Progenitor cell of endocrine pancreas (in vitro differentiated cells): ENCODE measurements around the gene TOP3B. TPM values are rescaled to one million over a fixed set of nuclear protein-coding genes. Genes with fewer than 3 reads are reported as not detected.

Source experiments
- DNase-seq: peaks from one replicate; pipeline ENCODE4 v3.0.0; 2021; ENCODE audit warnings: low spot score; ENCODE audit not compliant: unreplicated experiment
- H3K27ac Mint-ChIP-seq: 2 replicates; pipeline ENCODE4 v1.8.0; 2021; ENCODE audit warnings: mild to moderate bottlenecking, moderate library complexity, mixed read lengths
- H3K27me3 Mint-ChIP-seq: 2 replicates; pipeline ENCODE4 v1.8.0; 2021; ENCODE audit warnings: mixed read lengths
- H3K36me3 Mint-ChIP-seq: 2 replicates; pipeline ENCODE4 v1.8.0; 2022; ENCODE audit warnings: mixed read lengths; ENCODE audit not compliant: insufficient read depth
- H3K4me1 Mint-ChIP-seq: 2 replicates; pipeline ENCODE4 v1.8.0; 2021; ENCODE audit warnings: low read depth, mixed read lengths
- H3K4me3 Mint-ChIP-seq: 2 replicates; pipeline ENCODE4 v1.8.0; 2021; ENCODE audit warnings: low read depth, mild to moderate bottlenecking, moderate library complexity, mixed read lengths
- H3K9me3 Mint-ChIP-seq: 2 replicates; pipeline ENCODE4 v1.8.0; 2021; ENCODE audit warnings: low read depth, mixed read lengths
- total RNA-seq: library from RNA; stranded (reverse); gene quantifications from 2 replicates; pipeline ENCODE4 v1.2.1, GENCODE V29; 2021
- TF ChIP-seq, protein P1 (sequence below): fragments of 200-600 bp; sonication (generic); IDR thresholded peaks from one replicate; pipeline ENCODE4 v1.5.0; 2021; ENCODE audit warnings: antibody characterized with exemption, mild to moderate bottlenecking; ENCODE audit not compliant: unreplicated experiment

The TOP3B gene
- total RNA-seq, 1 donor from 2014 or later = 83.3 TPM

DNA sequence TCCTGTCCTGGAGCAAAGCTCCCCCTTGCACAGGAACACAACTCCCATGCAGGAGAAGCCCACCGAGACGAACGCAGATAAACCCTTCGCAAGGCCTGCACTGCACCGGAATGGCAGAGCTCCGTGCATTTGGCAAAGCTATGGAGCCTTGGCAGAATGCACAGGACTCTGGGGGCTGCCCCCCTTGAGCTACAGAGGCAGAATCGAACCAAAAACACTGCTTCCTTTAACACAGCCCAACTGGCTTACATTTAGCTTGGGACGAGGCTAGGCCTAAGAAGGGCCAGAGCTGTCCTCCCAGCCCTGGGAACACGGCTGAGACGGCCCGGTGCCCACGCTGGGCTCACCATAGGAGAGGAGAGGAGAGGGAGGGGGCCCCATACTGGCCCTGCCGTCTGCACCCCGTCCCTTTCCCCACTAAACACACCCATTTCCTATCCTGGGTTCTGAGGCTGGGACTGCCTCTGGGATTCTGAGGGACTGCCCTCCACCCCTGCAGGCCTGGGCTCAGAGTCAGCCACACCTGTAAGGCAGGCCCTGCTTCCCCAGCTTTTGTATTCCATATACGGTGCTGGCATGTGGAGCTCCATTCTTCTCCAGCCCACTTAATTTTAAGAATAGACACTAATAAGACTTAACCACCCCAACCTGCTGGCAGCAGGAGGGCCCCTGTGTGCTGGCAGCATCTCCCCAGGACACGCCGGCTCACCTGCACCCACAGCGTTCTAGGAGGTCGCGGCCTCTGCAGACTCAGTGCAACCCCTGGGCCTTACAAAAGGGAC lies 62.9 kb downstream of the TOP3B start:
- Mint-ChIP-seq H3K9me3 (no peaks in the 10 kb centered on the region), H3K4me1 (peaks cover 4% of the 10 kb centered on the region), H3K36me3 (no peaks in the 10 kb centered on the region), H3K27me3 (peaks cover under 1% of the 10 kb centered on the region), H3K4me3 (no peak overlapping the region), H3K27ac (no peak overlapping the region)
- no peak for DNase-seq
- TF ChIP-seq, protein P1, sequence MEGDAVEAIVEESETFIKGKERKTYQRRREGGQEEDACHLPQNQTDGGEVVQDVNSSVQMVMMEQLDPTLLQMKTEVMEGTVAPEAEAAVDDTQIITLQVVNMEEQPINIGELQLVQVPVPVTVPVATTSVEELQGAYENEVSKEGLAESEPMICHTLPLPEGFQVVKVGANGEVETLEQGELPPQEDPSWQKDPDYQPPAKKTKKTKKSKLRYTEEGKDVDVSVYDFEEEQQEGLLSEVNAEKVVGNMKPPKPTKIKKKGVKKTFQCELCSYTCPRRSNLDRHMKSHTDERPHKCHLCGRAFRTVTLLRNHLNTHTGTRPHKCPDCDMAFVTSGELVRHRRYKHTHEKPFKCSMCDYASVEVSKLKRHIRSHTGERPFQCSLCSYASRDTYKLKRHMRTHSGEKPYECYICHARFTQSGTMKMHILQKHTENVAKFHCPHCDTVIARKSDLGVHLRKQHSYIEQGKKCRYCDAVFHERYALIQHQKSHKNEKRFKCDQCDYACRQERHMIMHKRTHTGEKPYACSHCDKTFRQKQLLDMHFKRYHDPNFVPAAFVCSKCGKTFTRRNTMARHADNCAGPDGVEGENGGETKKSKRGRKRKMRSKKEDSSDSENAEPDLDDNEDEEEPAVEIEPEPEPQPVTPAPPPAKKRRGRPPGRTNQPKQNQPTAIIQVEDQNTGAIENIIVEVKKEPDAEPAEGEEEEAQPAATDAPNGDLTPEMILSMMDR = no peak

DNA sequence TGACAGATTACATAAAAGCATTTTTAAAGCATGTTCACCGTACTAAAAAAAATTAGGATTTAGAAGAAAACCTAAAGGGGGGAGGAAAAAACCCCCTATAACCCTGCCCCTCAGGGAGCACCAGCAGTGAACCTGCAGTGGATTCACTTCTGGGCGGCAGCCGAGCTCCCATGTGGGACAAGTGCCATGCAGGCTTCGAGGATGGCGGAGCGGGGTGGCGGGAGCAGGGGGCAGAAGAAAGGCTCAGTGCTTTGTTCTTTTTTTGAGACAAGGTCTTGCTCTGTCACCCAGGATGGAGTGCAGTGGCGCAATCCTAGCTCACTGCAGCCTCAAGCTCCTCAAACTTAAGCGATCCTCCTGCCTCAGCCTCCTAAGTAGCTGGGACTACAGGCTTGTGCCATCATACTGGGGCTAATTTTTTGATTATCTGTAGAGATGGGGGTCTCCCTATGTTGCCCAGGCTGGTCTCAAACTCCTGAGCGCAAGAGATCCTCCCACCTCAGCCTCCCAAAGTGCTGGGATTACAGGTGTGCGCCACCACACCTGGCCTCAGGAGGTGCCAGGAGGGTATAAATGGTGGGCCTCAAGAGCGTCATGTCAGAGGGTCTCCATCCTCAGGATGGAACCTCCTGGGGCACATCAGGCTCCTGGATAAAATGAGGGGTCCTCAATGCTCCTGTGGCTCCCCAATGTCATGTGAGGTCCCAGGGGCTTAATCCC lies 64.0 kb downstream of the TOP3B start:
- Mint-ChIP-seq H3K9me3 (no peaks in the 10 kb centered on the region), H3K27me3 (peaks cover 2% of the 10 kb centered on the region), H3K4me1 (peaks cover 4% of the 10 kb centered on the region), H3K4me3 (no peak overlapping the region), H3K36me3 (no peaks in the 10 kb centered on the region), H3K27ac (no peak overlapping the region)
- DNase-seq = no peak
- TF ChIP-seq, protein P1 = no peak

DNA sequence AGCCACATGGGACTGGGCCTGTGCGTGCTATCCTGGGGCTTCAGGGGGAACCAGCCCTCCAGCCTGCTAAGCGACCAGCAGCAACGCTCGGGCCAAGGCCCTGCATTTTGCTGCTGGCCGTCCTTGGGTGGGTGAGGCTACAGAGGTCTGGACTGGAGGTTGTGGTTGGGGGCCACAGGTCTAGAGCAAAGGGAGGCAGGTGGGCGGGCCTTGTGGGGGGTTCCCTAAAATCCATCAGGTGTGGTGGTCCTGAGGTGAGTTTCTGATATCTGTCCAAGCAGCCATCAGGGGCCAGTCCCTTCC lies 64.7 kb downstream of the TOP3B start:
- Mint-ChIP-seq H3K4me3 (no peak overlapping the region), H3K27me3 (peaks cover 2% of the 10 kb centered on the region), H3K9me3 (no peaks in the 10 kb centered on the region), H3K36me3 (no peaks in the 10 kb centered on the region), H3K4me1 (peaks cover 4% of the 10 kb centered on the region), H3K27ac (no peak overlapping the region)
- TF ChIP-seq, protein P1 = no peak
- no peak for DNase-seq

DNA sequence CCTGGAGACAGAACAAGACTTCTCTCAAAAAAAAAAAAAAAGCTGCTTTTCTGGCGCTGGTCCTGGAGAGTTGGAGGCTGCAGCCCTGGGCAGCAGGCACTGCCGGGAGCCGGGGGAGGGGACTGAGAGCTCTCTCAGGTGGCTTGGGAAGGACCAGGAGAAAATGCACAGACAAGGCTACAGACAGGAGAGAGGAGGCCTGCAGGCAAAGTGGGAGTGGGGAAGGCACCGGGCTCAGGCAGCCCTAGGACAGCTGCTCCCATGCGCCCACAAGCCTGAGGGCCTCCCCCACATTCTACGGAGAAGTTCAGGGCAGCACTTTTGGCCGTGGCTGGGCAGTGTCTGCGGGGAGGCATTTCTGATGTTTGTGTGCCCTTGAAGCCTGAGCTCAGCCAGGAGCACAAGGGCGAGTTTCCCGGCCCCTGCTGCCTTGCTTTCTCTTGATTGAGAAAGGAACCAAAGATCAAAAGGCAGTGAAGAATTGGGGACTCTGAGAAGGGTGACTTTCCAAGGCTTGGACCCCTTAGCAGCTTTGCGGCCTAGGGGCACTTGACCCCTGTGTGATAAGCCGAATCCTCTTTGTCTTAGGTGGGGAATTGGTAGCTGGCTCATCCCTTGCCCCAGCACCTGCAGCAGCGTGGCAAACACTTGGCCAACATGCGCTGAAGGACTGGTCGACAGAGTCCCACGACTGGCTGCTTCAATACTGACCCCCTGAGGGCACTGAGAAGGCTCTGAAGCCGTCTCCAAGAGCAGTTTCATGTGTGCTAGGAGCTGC lies 65.2 kb downstream of the TOP3B start:
- H3K4me3 Mint-ChIP-seq = no peak overlapping the region
- no peak overlapping the region for H3K27ac Mint-ChIP-seq
- no peak for DNase-seq
- TF ChIP-seq, protein P1 = no peak
- peaks cover 4% of the 10 kb centered on the region for H3K4me1 Mint-ChIP-seq
- H3K36me3 Mint-ChIP-seq = no peaks in the 10 kb centered on the region
- H3K9me3 Mint-ChIP-seq = no peaks in the 10 kb centered on the region
- peaks cover 2% of the 10 kb centered on the region for H3K27me3 Mint-ChIP-seq

DNA sequence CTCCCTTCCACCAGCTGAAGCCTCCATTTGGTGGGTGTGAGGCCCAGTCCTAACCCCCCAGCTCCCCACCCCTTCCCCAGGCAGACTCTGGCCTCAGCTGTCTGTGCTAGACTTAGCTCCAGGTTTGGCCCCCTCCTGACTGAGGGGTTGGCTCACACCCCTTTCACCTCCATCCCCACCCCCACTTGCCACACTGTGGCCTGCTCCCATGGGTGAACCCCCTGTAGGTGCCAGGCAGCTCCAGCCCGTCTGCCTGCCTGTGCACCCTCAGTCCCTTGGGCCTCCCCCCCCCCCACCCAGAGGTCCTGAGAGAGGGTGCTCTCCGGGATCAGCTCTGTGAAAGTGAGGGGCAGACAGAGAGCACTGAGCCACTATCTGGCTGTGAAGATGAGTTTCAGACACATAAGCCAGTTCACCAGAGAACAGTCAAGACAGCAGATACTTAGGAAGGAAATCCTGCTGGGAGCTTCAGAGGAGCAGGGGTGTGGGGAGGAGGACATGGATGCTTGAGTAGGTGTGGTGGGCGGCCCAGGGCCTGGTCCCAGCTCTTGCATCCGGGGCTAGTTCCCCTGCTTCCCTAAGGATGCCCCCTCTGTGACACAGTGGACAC lies 66.2 kb downstream of the TOP3B start:
- Mint-ChIP-seq H3K4me1 (peaks cover 4% of the 10 kb centered on the region), H3K27ac (no peak overlapping the region), H3K27me3 (peaks cover 2% of the 10 kb centered on the region), H3K36me3 (no peaks in the 10 kb centered on the region), H3K9me3 (no peaks in the 10 kb centered on the region), H3K4me3 (no peak overlapping the region)
- TF ChIP-seq, protein P1 = no peak
- no peak for DNase-seq
